Measurements from ENCODE around the gene SIK3. TPM values are rescaled to one million over a fixed set of nuclear protein-coding genes. Genes with fewer than 3 reads are reported as not detected.
A peak's percentile ranks its signal among the peaks of the same experiment; 100 is the strongest.

SIK3 gene
- total and polyA plus RNA-seq, 11 donors: 11.8 to 67.4 (median 38.1) TPM

- H3K4me1 ChIP-seq: peaks cover 0 to 32% (median 2%) of the 10 kb centered on the region in 12 donors
- peaks cover 0 to 20% (median 13%) of the 10 kb centered on the region in 9 donors for H3K36me3 ChIP-seq
- DNase-seq: no peak
- H3K27ac ChIP-seq: no peak overlapping the region
- TF ChIP-seq, protein P1, sequence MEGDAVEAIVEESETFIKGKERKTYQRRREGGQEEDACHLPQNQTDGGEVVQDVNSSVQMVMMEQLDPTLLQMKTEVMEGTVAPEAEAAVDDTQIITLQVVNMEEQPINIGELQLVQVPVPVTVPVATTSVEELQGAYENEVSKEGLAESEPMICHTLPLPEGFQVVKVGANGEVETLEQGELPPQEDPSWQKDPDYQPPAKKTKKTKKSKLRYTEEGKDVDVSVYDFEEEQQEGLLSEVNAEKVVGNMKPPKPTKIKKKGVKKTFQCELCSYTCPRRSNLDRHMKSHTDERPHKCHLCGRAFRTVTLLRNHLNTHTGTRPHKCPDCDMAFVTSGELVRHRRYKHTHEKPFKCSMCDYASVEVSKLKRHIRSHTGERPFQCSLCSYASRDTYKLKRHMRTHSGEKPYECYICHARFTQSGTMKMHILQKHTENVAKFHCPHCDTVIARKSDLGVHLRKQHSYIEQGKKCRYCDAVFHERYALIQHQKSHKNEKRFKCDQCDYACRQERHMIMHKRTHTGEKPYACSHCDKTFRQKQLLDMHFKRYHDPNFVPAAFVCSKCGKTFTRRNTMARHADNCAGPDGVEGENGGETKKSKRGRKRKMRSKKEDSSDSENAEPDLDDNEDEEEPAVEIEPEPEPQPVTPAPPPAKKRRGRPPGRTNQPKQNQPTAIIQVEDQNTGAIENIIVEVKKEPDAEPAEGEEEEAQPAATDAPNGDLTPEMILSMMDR (IDR thresholded peaks at IDR 0.05): peak; percentile 52 to 81 (median 66)
- no peak for TF ChIP-seq POLR2A (IDR thresholded peaks at IDR 0.05)
- no peaks in the 10 kb centered on the region for H3K27me3 ChIP-seq
- no peak overlapping the region for H3K4me3 ChIP-seq
- peak; percentile 67 to 90 (median 85) for ATAC-seq
- intact Hi-C loops (cut with DNase I): loop anchor here (1.0 to 10.0 kb wide), 11 partner anchors 85 to 355 kb away; partner anchors contain the start of genes APOA5 (in 3 of the 10), SIK3 (in 2 of the 10), PCSK7 (in 1 of the 10) and RNF214 (in 1 of the 10)
- WGBS, 4 donors: 48 to 57% (median 54%) methylated on average over 5 of the region's 5 CpGs
- H3K9me3 ChIP-seq: no peaks in the 10 kb centered on the region
Observed at GRCh38 chr11:116879800-116880625, 218.2 kb downstream of the SIK3 start.

GRCh38 chr11:116876656-116877055 is 221.6 kb downstream of the SIK3 start:
- intact Hi-C loops (cut with DNase I): loop anchor here in 8 of 10 donors (2.0 to 10.0 kb wide), 7 partner anchors 82 to 358 kb away; partner anchors contain the start of genes APOA5 (in 3 of the 8), PCSK7 (in 1 of the 8) and RNF214 (in 1 of the 8)
- Histone ChIP-seq H3K9me3 (no peaks in the 10 kb centered on the region), H3K4me3 (no peak overlapping the region), H3K27me3 (no peaks in the 10 kb centered on the region), H3K4me1 (peaks cover 0 to 66% (median 20%) of the 10 kb centered on the region in 12 donors), H3K36me3 (peaks cover 0 to 51% (median 37%) of the 10 kb centered on the region in 9 donors), H3K27ac (no peak overlapping the region)
- no peak for ATAC-seq
- WGBS, 4 donors: 88 to 93% (median 90%) methylated on average over 8 of the region's 8 CpGs
- DNase-seq: no peak
- TF ChIP-seq POLR2A (IDR thresholded peaks at IDR 0.05): no peak
- TF ChIP-seq, protein P1 (IDR thresholded peaks at IDR 0.05): no peak

DNA sequence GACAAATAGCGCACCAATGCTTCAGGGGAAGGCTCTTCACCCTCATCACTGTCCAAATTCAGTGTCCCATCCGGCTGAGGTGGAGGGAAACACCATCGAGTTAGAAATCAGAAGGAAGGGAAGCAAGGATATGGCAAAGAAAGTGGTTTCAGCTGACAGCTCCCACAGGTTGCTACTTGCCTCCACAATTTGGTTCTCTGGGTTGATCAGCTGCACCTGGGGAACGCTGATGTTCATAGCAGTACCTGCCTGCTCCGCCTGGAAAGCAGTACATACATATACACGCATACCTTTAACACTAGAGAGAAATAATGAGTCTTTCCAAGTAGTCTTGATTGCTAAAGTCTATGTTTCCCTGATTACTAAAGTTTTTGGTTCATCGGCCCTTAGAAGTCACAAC is 223.0 kb downstream of the SIK3 start:
- TF ChIP-seq, protein P1 (IDR thresholded peaks at IDR 0.05): no peak
- TF ChIP-seq POLR2A (IDR thresholded peaks at IDR 0.05): no peak
- Histone ChIP-seq H3K4me1 (peaks cover 0 to 76% (median 26%) of the 10 kb centered on the region in 12 donors), H3K9me3 (no peaks in the 10 kb centered on the region), H3K36me3 (peaks cover 0 to 64% (median 50%) of the 10 kb centered on the region in 9 donors), H3K4me3 (peak overlapping the region in 2 of 12 donors; percentile 29 to 33), H3K27me3 (no peaks in the 10 kb centered on the region), H3K27ac (peak overlapping the region in 6 of 12 donors; percentile 32 to 65 (median 52))
- intact Hi-C loops (cut with DNase I): loop anchor here in 8 of 10 donors (5.0 to 10.0 kb wide), 6 partner anchors 80 to 360 kb away; partner anchors contain the start of genes APOA5 (in 3 of the 8), PCSK7 (in 1 of the 8) and RNF214 (in 1 of the 8)
- ATAC-seq: no peak
- WGBS, 4 donors: 94 to 99% (median 96%) methylated on average over 7 of the region's 7 CpGs
- DNase-seq: no peak

- no peak for TF ChIP-seq POLR2A (IDR thresholded peaks at IDR 0.05)
- WGBS, 4 donors: 35 to 42% (median 40%) methylated on average over 2 of the region's 2 CpGs
- Histone ChIP-seq H3K36me3 (peaks cover 0 to 74% (median 59%) of the 10 kb centered on the region in 9 donors), H3K27me3 (no peaks in the 10 kb centered on the region), H3K4me1 (peaks cover 0 to 72% (median 26%) of the 10 kb centered on the region in 12 donors), H3K4me3 (peak overlapping the region in 2 of 12 donors; percentile 29 to 33), H3K27ac (peak overlapping the region in 8 of 12 donors; percentile 2 to 65 (median 54)), H3K9me3 (no peaks in the 10 kb centered on the region)
- peak; percentile 42 to 75 (median 66) for ATAC-seq
- no peak for DNase-seq
- intact Hi-C loops (cut with DNase I): loop anchor here in 2 of 10 donors (5.0 to 10.0 kb wide), 4 partner anchors 79 to 361 kb away; partner anchors contain the start of genes APOA5 (in 1 of the 2), PCSK7 (in 1 of the 2), RNF214 (in 1 of the 2) and SIK3 (in 1 of the 2)
Observed at GRCh38 chr11:116874251-116874650, 224.0 kb downstream of the SIK3 start.

Data from heart left ventricle (tissue), 16 donors.